ENCODE data around the gene GLTPD2. TPM values are rescaled to one million over a fixed set of nuclear protein-coding genes. Genes with fewer than 3 reads are reported as not detected.

The GLTPD2 gene
- total RNA-seq, 1 experiment from 2014 or later = not detected

DNA sequence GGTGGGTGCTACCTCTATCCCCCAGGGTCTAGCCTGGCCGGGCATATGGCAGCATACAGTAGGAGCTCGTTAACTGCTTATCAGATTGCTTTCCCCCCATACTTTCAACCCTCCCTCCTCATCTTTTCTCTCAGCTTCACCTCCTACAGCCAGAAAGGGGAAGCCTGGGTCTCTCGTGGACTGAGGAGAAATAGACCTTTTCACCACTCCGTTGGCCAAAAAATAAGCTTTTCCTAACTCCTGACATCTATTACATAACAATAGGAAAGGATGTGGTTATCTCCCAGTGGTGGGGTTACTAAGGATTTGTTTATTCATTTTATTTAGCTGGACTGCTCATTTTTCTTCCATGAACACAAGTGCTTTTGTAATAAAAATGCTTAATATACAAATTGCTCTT lies 40.1 kb upstream of the GLTPD2 start:
- Histone ChIP-seq H4K5ac (ENCODE audit: insufficient read length, low read depth, low read length) (no peak overlapping the region), H2BK15ac (ENCODE audit: low read depth, low read length) (no peak overlapping the region), H3K4me2 (ENCODE audit: insufficient read depth, insufficient read length, low read length) (no peak overlapping the region), H3K9me3 (ENCODE audit: control insufficient read depth, low read depth, low read length) (no peaks in the 10 kb centered on the region), H3K27ac (ENCODE audit: insufficient read length, low read depth, low read length) (no peak overlapping the region), H3K79me1 (ENCODE audit: insufficient read depth, low read depth, low read length, poor library complexity, severe bottlenecking) (no peaks in the 10 kb centered on the region), H3K9ac (ENCODE audit: extremely low read depth, insufficient read length, low read length) (no peak overlapping the region), H3K4me1 (ENCODE audit: insufficient read depth, low read length) (no peaks in the 10 kb centered on the region), H2BK12ac (ENCODE audit: insufficient read length, low read depth, low read length) (no peak overlapping the region), H2BK5ac (ENCODE audit: insufficient read length, low read length) (no peak overlapping the region), H3T11ph (ENCODE audit: low read length) (no peak overlapping the region), H3K23ac (ENCODE audit: insufficient read length, low read depth, low read length) (no peak overlapping the region), H3K18ac (ENCODE audit: insufficient read length, low read depth, low read length) (no peak overlapping the region), H2BK120ac (ENCODE audit: low read depth, low read length, poor library complexity, severe bottlenecking) (no peak overlapping the region), H3K27me3 (ENCODE audit: insufficient read depth, low read length) (no peaks in the 10 kb centered on the region; the same call in 1 of the 2 replicates), H2AK5ac (ENCODE audit: insufficient read length, low read length) (no peak overlapping the region), H2AFZ (ENCODE audit: low read length) (no peak overlapping the region), H2BK20ac (ENCODE audit: low read depth, low read length, poor library complexity, severe bottlenecking) (no peak overlapping the region), H3K79me2 (ENCODE audit: insufficient read depth, low read length) (no peaks in the 10 kb centered on the region), H3K14ac (ENCODE audit: insufficient read depth, low read length) (no peak overlapping the region), H3K23me2 (ENCODE audit: insufficient read length, low read depth, low read length, poor library complexity, severe bottlenecking) (no peaks in the 10 kb centered on the region), H4K91ac (ENCODE audit: insufficient read length, low read depth, low read length) (no peak overlapping the region), H4K20me1 (ENCODE audit: control insufficient read depth, insufficient read depth, insufficient read length) (no peaks in the 10 kb centered on the region), H3K56ac (ENCODE audit: insufficient read length, low read depth, low read length) (no peak overlapping the region), H3K4ac (ENCODE audit: low read depth, low read length) (no peak overlapping the region), H4K8ac (replicated peaks; ENCODE audit: insufficient read length, low read depth, low read length) (no peak overlapping the region)
- TF ChIP-seq, protein P1, sequence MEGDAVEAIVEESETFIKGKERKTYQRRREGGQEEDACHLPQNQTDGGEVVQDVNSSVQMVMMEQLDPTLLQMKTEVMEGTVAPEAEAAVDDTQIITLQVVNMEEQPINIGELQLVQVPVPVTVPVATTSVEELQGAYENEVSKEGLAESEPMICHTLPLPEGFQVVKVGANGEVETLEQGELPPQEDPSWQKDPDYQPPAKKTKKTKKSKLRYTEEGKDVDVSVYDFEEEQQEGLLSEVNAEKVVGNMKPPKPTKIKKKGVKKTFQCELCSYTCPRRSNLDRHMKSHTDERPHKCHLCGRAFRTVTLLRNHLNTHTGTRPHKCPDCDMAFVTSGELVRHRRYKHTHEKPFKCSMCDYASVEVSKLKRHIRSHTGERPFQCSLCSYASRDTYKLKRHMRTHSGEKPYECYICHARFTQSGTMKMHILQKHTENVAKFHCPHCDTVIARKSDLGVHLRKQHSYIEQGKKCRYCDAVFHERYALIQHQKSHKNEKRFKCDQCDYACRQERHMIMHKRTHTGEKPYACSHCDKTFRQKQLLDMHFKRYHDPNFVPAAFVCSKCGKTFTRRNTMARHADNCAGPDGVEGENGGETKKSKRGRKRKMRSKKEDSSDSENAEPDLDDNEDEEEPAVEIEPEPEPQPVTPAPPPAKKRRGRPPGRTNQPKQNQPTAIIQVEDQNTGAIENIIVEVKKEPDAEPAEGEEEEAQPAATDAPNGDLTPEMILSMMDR (conservative IDR thresholded peaks at IDR 0.05) = no peak
- DNase-seq = no peak
- Mint-ChIP-seq H3K27me3 (ENCODE audit: low read depth) (peaks cover 63% of the 10 kb centered on the region), H3K36me3 (ENCODE audit: insufficient read depth in 1 of 3, low read depth in 3 of 3) (no peaks in the 10 kb centered on the region), H3K27ac (no peak overlapping the region), H3K4me3 (no peak overlapping the region), H3K4me1 (peaks cover 20 to 21% of the 10 kb centered on the region in 2 experiments), H3K9me3 (no peaks in the 10 kb centered on the region)
- no CpG with 5 or more reads among the region's 4 CpGs for WGBS (ENCODE audit: extremely low coverage, insufficient read length, low lambda C conversion rate)
